MCF 10A (cell line): ENCODE measurements around the gene SHISA7. TPM values are rescaled to one million over a fixed set of nuclear protein-coding genes. Genes with fewer than 3 reads are reported as not detected.

Experiments
- BruUV-seq: library from RNA; stranded (reverse); fragments of 400-500 nt; replicated peaks from 2 replicates; lab custom pipeline; 2021; lab: Mats Ljungman, UMichigan
- CTCF ChIA-PET: fragments of 300-600 bp; sonication (Branson Sonifier 250); formaldehyde crosslinking; extraction: SDS; loops from one replicate; lab custom pipeline; 2021; ENCODE audit warnings: antibody characterized with exemption, inconsistent platforms; lab: Yijun Ruan, JAX
- POLR2A ChIA-PET: fragments of 300-600, 350-650 bp; sonication (Branson Sonifier 250); formaldehyde crosslinking; extraction: SDS; loops from one replicate; lab custom pipeline; 2020; ENCODE audit warnings: antibody characterized with exemption, inconsistent platforms; lab: Yijun Ruan, JAX
- DNase-seq: peaks from one replicate; pipeline ENCODE4 v3.0.0-alpha.2; 2018; ENCODE audit not compliant: unreplicated experiment
- H3K27ac Mint-ChIP-seq: one replicate; pipeline ENCODE4 v1.8.0; 2022; ENCODE audit warnings: mild to moderate bottlenecking, low read depth, mixed read lengths; ENCODE audit not compliant: unreplicated experiment
- H3K27me3 Mint-ChIP-seq: one replicate; pipeline ENCODE4 v1.8.0; 2022; ENCODE audit warnings: mixed read lengths; ENCODE audit not compliant: insufficient read depth, unreplicated experiment
- H3K36me3 Mint-ChIP-seq: one replicate; pipeline ENCODE4 v1.8.0; 2022; ENCODE audit warnings: mild to moderate bottlenecking, moderate library complexity, mixed read lengths; ENCODE audit not compliant: insufficient read depth, unreplicated experiment
- H3K4me1 Mint-ChIP-seq: one replicate; pipeline ENCODE4 v1.8.0; 2022; ENCODE audit warnings: mixed read lengths; ENCODE audit not compliant: insufficient read depth, unreplicated experiment
- H3K4me3 Mint-ChIP-seq: one replicate; pipeline ENCODE4 v1.8.0; 2022; ENCODE audit warnings: mild to moderate bottlenecking, moderate library complexity, mixed read lengths; ENCODE audit not compliant: unreplicated experiment
- H3K9me3 Mint-ChIP-seq: one replicate; pipeline ENCODE4 v1.8.0; 2022; ENCODE audit warnings: mixed read lengths; ENCODE audit not compliant: unreplicated experiment
- CTCF ChIP-seq: fragments of 200-600 bp; IDR thresholded peaks from one replicate; pipeline ENCODE4 v1.8.0; 2022; ENCODE audit warnings: antibody characterized with exemption, mild to moderate bottlenecking; ENCODE audit not compliant: unreplicated experiment
- intact Hi-C: fragments of 100-400 bp; cut with micrococcal nuclease; formaldehyde crosslinking; loops from 2 replicates; pipeline ENCODE4 v1.14.1; 2022
- total RNA-seq: library from RNA; stranded (reverse); gene quantifications from 2 replicates; pipeline ENCODE4 v1.2.3, GENCODE V29; 2022

SHISA7 gene
- total RNA-seq, 1 experiment from 2014 or later, result not detected

GRCh38 chr19:55432241-55432959 is 10.7 kb downstream of the SHISA7 start:
- peaks cover 3% of the 10 kb centered on the region for H3K4me1 Mint-ChIP-seq
- intact Hi-C loops, result loop anchor here (2.0 kb wide), 1 partner anchor 14 kb away; no protein-coding TSS in a partner anchor
- ChIA-PET POLR2A (no interaction called here), CTCF (no interaction called here)
- H3K36me3 Mint-ChIP-seq, result no peaks in the 10 kb centered on the region
- no TSS peak for BruUV-seq
- no peak overlapping the region for H3K27ac Mint-ChIP-seq
- H3K4me3 Mint-ChIP-seq, result no peak overlapping the region
- H3K27me3 Mint-ChIP-seq, result no peaks in the 10 kb centered on the region
- TF ChIP-seq CTCF, result no peak
- H3K9me3 Mint-ChIP-seq, result no peaks in the 10 kb centered on the region
- DNase-seq, result no peak

- Mint-ChIP-seq H3K27ac (no peak overlapping the region), H3K9me3 (no peaks in the 10 kb centered on the region), H3K27me3 (no peaks in the 10 kb centered on the region), H3K36me3 (no peaks in the 10 kb centered on the region), H3K4me3 (no peak overlapping the region), H3K4me1 (no peaks in the 10 kb centered on the region)
- intact Hi-C loops, result no loop called here
- TF ChIP-seq CTCF, result no peak
- no TSS peak for BruUV-seq
- ChIA-PET POLR2A (no interaction called here), CTCF (no interaction called here)
- DNase-seq, result no peak
Observed at GRCh38 chr19:55431183-55431582, 11.9 kb downstream of the SHISA7 start.

GRCh38 chr19:55426042-55426441 is 17.1 kb downstream of the SHISA7 start:
- no TSS peak for BruUV-seq
- H3K9me3 Mint-ChIP-seq, result no peaks in the 10 kb centered on the region
- H3K4me1 Mint-ChIP-seq, result no peaks in the 10 kb centered on the region
- no peak overlapping the region for H3K4me3 Mint-ChIP-seq
- intact Hi-C loops, result no loop called here
- H3K27ac Mint-ChIP-seq, result no peak overlapping the region
- no peaks in the 10 kb centered on the region for H3K36me3 Mint-ChIP-seq
- H3K27me3 Mint-ChIP-seq, result peaks cover 12% of the 10 kb centered on the region
- ChIA-PET CTCF (interaction anchor here (0.7 to 1.6 kb wide), 2 partner anchors 41 to 174 kb away, joined by 3 to 4 read pairs; partner anchors contain the start of gene FIZ1), POLR2A (interaction anchor here (1.0 kb wide), 1 partner anchor 11 kb away, joined by 3 read pairs; no protein-coding TSS in a partner anchor)
- DNase-seq, result no peak
- TF ChIP-seq CTCF, result no peak

GRCh38 chr19:55424518-55424917 is 18.6 kb downstream of the SHISA7 start:
- BruUV-seq, result no TSS peak
- ChIA-PET CTCF (interaction anchor here (0.9 to 1.3 kb wide), 3 partner anchors 25 to 289 kb away, joined by 3 to 6 read pairs (median 3); no protein-coding TSS in a partner anchor), POLR2A (interaction anchor here (1.0 kb wide), 1 partner anchor 13 kb away, joined by 3 read pairs; no protein-coding TSS in a partner anchor)
- no peak overlapping the region for H3K4me3 Mint-ChIP-seq
- no peaks in the 10 kb centered on the region for H3K36me3 Mint-ChIP-seq
- no peaks in the 10 kb centered on the region for H3K4me1 Mint-ChIP-seq
- H3K27me3 Mint-ChIP-seq, result peaks cover 12% of the 10 kb centered on the region
- H3K27ac Mint-ChIP-seq, result no peak overlapping the region
- no peaks in the 10 kb centered on the region for H3K9me3 Mint-ChIP-seq
- TF ChIP-seq CTCF, result no peak
- DNase-seq, result no peak
- intact Hi-C loops, result no loop called here
